Fibroblast of the conjunctiva (primary cell): ENCODE measurements around the gene PHF21B.

Experiments used
- DNase-seq: peaks from one replicate; pipeline ENCODE4 v3.0.0-alpha.2; 2010; ENCODE audit warnings: low read depth

PHF21B gene

GRCh38 chr22:44840611-44841322, 169.0 kb downstream of the PHF21B start:
- no peak for DNase-seq

- no peak for DNase-seq
These were observed 170.1 kb downstream of the PHF21B start for GRCh38 chr22:44839721-44840120.

- no peak for DNase-seq
These were observed 170.7 kb downstream of the PHF21B start for GRCh38 chr22:44839061-44839460.

- DNase-seq, result no peak
These were observed 171.3 kb downstream of the PHF21B start for GRCh38 chr22:44838316-44839016.

GRCh38 chr22:44837481-44837880, 172.3 kb downstream of the PHF21B start:
- DNase-seq, result no peak

GRCh38 chr22:44834065-44834464, 175.7 kb downstream of the PHF21B start:
- no peak for DNase-seq

GRCh38 chr22:44831885-44832284, 177.9 kb downstream of the PHF21B start:
- no peak for DNase-seq
